ENCODE measurements around the gene SECTM1.

SECTM1 gene

DNA sequence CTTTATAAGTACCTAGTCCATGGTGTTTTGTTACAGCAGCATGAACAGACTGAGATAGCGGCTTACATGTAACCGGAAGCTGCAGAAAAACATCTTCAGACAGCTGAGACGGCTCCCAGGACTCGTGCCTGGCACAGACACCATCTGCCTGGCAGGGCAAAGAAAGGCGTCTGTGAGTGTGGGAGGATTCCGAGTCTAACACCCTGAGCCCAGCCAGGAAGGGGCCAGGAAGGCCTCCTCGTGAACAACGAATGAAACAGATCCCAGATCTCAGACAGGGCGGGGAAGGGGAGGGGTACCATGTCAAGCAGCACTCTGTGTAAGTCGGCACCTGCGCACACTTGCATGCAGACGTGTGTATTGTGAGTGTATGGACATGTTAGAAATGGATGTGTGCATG lies 55.7 kb downstream of the SECTM1 start:
- no peak for DNase-seq

DNA sequence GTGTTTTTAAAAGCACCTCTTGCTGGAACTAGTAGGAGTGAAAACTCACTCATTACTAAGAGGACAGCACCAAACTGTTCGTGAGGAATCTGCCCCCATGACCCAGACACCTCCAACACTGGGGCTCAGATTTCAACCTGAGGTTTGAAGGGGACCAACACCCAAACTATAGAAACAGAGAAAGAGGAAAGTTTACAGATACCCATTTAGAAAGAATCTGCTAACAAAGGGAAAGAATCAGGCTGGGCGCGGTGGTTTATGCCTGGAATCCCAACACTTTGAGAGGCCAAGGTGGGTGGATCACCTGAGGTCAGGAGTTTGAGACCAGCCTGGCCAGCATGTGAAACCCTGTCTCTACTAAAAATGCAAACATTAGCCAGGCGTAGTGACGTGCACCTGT lies 56.6 kb downstream of the SECTM1 start:
- no peak for DNase-seq

DNA sequence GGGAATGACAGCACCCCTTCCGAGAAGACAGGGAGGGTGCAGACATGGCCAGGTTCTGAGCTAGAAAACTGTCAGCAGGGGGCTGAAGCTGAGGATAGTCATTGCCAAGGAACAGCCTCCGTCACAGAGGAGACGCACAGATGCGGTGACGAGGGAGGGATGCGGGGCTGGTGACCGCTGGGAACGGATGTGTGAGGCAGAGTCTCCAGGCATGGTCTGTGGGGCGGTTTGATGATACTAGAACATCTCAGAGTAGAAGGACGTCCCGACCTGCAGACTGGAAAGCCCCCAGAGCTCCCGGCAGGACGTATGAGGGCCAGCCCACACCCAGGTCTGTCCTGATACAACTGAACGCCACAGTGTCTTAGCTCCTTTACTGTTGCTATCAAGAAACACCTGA lies 58.2 kb downstream of the SECTM1 start:
- no peak for DNase-seq

DNA sequence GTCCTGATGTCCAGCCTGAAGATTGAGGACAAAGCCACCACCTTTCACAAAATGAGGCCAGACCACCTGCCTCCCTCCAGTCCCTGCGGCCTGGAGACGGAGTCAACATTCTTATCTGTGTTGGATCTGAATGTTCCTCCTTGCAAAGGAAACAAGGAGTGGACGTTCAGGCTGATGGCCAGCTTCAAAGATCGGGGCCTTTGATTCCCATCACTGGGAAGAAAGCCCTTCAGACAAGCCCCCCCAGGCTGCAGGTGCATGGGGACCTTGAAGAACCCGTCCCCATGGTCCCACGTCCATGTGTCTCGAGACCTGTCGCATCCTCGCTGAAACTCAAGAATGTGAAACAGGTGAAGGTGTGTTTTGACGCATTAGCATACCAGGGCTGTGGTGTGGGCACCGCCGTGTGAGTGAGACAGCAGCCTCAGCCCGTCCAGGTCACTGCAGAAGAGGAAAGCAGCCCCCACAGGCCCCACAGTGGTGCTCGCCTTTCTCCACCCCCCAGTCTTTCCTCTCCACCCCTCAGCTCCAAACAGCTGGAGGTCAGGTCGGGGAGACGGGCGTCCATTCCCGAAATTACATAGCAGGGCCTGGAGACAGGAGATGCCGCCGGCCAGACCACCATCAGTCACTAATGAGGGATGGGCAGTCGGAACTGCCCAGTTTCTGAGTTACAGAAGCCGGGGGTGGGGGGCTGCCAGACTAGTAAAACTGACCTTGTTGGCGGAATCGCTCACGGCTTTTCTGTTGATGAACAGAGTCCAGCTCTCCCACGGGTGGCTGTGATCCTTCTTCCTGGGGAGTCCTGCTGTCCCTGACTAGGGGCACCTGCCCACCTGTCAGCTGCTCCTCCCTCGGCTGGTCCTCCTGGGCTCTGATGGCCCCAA lies 59.2 kb downstream of the SECTM1 start:
- DNase-seq, result no peak

DNA sequence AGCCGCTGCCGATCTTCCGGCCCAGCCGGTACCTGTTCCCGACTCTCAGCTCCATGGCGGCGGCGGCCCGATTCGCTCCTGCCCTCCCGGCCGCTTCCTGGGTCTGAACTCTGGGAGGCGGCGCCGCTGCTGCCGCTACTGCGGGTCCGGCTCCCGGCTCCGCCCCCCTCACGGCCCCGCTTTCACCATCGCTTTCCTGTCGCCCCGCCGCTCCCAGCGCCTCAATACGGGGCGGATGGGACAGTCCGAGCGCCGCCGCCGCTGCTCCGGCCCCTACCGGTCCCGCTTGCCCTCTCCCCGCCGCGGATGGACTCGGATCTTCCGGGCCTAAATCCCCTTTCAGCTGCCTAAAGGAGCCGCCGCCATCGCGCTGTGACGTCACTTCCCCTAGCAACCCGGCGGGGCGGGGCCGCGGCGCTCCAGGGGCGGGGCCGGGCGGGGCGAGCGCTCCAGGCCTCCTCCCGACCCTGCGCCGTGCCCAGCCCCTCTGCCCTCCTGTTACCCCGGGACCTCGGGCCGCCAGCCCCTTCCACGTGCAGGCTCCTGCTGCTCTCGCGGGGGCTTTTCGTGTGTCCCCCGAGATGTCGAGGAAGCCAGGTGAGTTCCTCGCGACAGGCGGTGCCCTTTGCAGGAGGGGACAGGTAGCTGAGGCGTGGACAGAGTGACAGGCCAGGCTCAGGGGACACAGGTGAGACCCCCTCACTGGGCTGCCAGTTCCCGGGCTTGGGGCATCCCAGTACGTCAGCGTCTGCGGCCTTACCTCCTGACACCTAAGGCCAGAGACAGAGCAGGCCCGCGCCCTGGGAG lies 60.0 kb downstream of the SECTM1 start, which contains the start of gene CSNK1D:
CSNK1D (minus strand) TSS at position 374 of the 807 bp plus-strand sequence; CDS start at position 55, 319 bp downstream.
- peak; percentile 21 to 78 for DNase-seq

DNA sequence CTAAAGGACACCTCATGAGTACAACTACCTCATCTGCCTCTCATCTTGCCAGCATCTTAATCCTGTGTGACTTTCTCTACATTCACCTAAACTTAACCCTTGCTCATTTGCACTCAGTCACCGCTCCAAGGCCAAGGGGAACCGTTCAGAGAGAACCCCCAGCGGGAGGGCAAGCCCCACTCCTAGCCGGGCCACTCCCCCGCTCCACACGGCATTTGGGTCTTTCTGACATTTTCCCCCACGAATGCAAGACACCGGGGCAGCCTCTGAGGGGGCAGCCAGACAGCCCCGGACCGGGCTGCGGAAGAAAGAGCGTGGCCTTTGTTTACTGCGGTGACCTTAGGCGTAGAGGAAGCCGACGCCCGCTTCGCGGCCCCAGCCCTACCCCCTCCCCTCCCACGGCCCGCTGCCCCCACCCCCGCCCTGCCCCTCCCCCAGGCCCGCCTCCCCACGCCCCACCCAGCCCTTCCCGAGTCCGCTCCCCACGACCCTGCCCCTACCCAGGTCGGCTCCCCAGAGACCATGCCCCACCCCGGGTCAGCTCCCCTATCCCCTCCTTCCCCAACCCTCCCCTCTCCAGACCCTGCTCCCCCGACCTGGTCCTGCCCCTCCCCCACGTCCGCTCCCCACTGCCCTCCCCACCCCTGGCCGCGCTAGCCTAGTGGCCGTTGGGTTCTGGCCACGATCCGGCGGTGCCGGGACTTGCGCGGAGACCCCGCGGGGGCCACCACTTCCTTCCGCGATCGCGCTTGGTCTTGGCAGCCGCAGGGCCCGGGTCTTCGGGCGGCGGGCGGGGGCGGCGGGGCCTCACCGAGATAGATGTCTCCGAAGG lies 60.9 kb downstream of the SECTM1 start:
- peak in 1 of 2 experiments; percentile 25 for DNase-seq

- DNase-seq, result no peak
These were observed 62.2 kb downstream of the SECTM1 start for GRCh38 chr17:82271401-82271800.
